H9 (cell line): ENCODE measurements around the gene IL5. TPM values are rescaled to one million over a fixed set of nuclear protein-coding genes. Genes with fewer than 3 reads are reported as not detected.

ENCODE experiments used
- DNase-seq: peaks from one replicate; pipeline ENCODE4 v3.0.0-alpha.2; 2017
- H2AFZ ChIP-seq: one replicate; pipeline ENCODE4 v1.6.1; 2013; ENCODE audit warnings: mild to moderate bottlenecking, low read length, control low read depth, moderate library complexity
- H2AK5ac ChIP-seq: 2 replicates; pipeline ENCODE4 v1.6.1; 2013; ENCODE audit warnings: low read length, control low read depth, mixed read lengths; ENCODE audit not compliant: insufficient read length
- H2BK120ac ChIP-seq: one replicate; pipeline ENCODE4 v1.6.1; 2013; ENCODE audit warnings: low read depth, mild to moderate bottlenecking, low read length, control low read depth, inconsistent platforms; ENCODE audit not compliant: poor library complexity, severe bottlenecking
- H2BK12ac ChIP-seq: 2 replicates; pipeline ENCODE4 v1.6.1; 2013; ENCODE audit warnings: low read length, control low read depth, mixed read lengths, low read depth; ENCODE audit not compliant: insufficient read length
- H2BK15ac ChIP-seq: 2 replicates; pipeline ENCODE4 v1.6.1; 2013; ENCODE audit warnings: low read depth, low read length, control low read depth
- H2BK20ac ChIP-seq: one replicate; pipeline ENCODE4 v1.6.1; 2013; ENCODE audit warnings: low read depth, mild to moderate bottlenecking, low read length, control low read depth, inconsistent platforms; ENCODE audit not compliant: poor library complexity, severe bottlenecking
- H2BK5ac ChIP-seq: 2 replicates; pipeline ENCODE4 v1.6.1; 2013; ENCODE audit warnings: low read length, control low read depth, mixed read lengths; ENCODE audit not compliant: insufficient read length
- H3K14ac ChIP-seq: 2 replicates; pipeline ENCODE4 v1.6.1; 2013; ENCODE audit warnings: low read length, control low read depth; ENCODE audit not compliant: insufficient read depth
- H3K18ac ChIP-seq: 2 replicates; pipeline ENCODE4 v1.6.1; 2013; ENCODE audit warnings: low read depth, mild to moderate bottlenecking, mixed read lengths, low read length, control low read depth; ENCODE audit not compliant: insufficient read length
- H3K23ac ChIP-seq: 2 replicates; pipeline ENCODE4 v1.6.1; 2013; ENCODE audit warnings: low read length, control low read depth, mixed read lengths, low read depth; ENCODE audit not compliant: insufficient read length
- H3K23me2 ChIP-seq: 2 replicates; pipeline ENCODE4 v1.6.1; 2013; ENCODE audit warnings: low read depth, mild to moderate bottlenecking, mixed read lengths, low read length, control low read depth; ENCODE audit not compliant: insufficient read length, poor library complexity, severe bottlenecking
- H3K27ac ChIP-seq: 2 replicates; pipeline ENCODE4 v1.5.1; 2013; ENCODE audit warnings: low read length, control low read depth, mixed read lengths, low read depth; ENCODE audit not compliant: insufficient read length
- H3K27me3 ChIP-seq: 2 replicates; pipeline ENCODE4 v1.6.1; 2013; ENCODE audit warnings: low read length, control low read depth, inconsistent platforms; ENCODE audit not compliant: insufficient read depth
- H3K4ac ChIP-seq: 2 replicates; pipeline ENCODE4 v1.6.1; 2013; ENCODE audit warnings: low read depth, mild to moderate bottlenecking, control low read depth, inconsistent platforms, low read length, moderate library complexity
- H3K4me1 ChIP-seq: 2 replicates; pipeline ENCODE4 v1.6.1; 2013; ENCODE audit warnings: low read length, control low read depth, inconsistent platforms; ENCODE audit not compliant: insufficient read depth
- H3K4me2 ChIP-seq: 2 replicates; pipeline ENCODE4 v1.6.1; 2013; ENCODE audit warnings: low read length, control low read depth, mixed read lengths; ENCODE audit not compliant: insufficient read length, insufficient read depth
- H3K56ac ChIP-seq: 2 replicates; pipeline ENCODE4 v1.6.1; 2013; ENCODE audit warnings: low read depth, mild to moderate bottlenecking, mixed read lengths, low read length, control low read depth; ENCODE audit not compliant: insufficient read length
- H3K79me1 ChIP-seq: 2 replicates; pipeline ENCODE4 v1.6.1; 2013; ENCODE audit warnings: low read depth, mild to moderate bottlenecking, moderate library complexity, low read length, control low read depth, inconsistent platforms; ENCODE audit not compliant: insufficient read depth, poor library complexity, severe bottlenecking
- H3K79me2 ChIP-seq: 2 replicates; pipeline ENCODE4 v1.6.1; 2013; ENCODE audit warnings: low read length, control low read depth, inconsistent platforms; ENCODE audit not compliant: insufficient read depth
- H3K9ac ChIP-seq: 2 replicates; pipeline ENCODE4 v1.6.1; 2013; ENCODE audit warnings: low read length, control low read depth, mixed read lengths; ENCODE audit not compliant: insufficient read length; ENCODE audit errors: extremely low read depth
- H3K9me3 ChIP-seq: one replicate; pipeline ENCODE4 v1.6.1; 2013; ENCODE audit warnings: low read depth, low read length, inconsistent platforms; ENCODE audit not compliant: control insufficient read depth
- H3T11ph ChIP-seq: one replicate; pipeline ENCODE4 v1.6.1; 2013; ENCODE audit warnings: mild to moderate bottlenecking, low read length, control low read depth, inconsistent platforms
- H4K20me1 ChIP-seq: one replicate; pipeline ENCODE4 v1.6.1; 2013; ENCODE audit not compliant: control insufficient read depth, insufficient read length, insufficient read depth
- H4K5ac ChIP-seq: 2 replicates; pipeline ENCODE4 v1.6.1; 2013; ENCODE audit warnings: low read depth, mild to moderate bottlenecking, mixed read lengths, low read length, control low read depth; ENCODE audit not compliant: insufficient read length
- H4K8ac ChIP-seq: replicated peaks from 2 replicates; pipeline ENCODE4 v1.6.1; 2013; ENCODE audit warnings: low read length, control low read depth, mixed read lengths, low read depth; ENCODE audit not compliant: insufficient read length
- H4K91ac ChIP-seq: 2 replicates; pipeline ENCODE4 v1.6.1; 2013; ENCODE audit warnings: low read depth, mild to moderate bottlenecking, moderate library complexity, mixed read lengths, low read length, control low read depth; ENCODE audit not compliant: insufficient read length
- H3K27ac Mint-ChIP-seq, 3 experiments: 2 replicates in 2 of 3; 3 replicates in 1 of 3; pipeline ENCODE4 v1.8.0; 2020 to 2021; ENCODE audit warnings: mixed read lengths in 3 of 3, mild to moderate bottlenecking in 1 of 3, moderate library complexity in 1 of 3
- H3K27me3 Mint-ChIP-seq: 2 replicates; pipeline ENCODE4 v1.8.0; 2021; ENCODE audit warnings: low read depth, mild to moderate bottlenecking, moderate library complexity, mixed read lengths
- H3K36me3 Mint-ChIP-seq, 3 experiments: 2 replicates in 2 of 3; 3 replicates in 1 of 3; pipeline ENCODE4 v1.8.0; 2020 to 2021; ENCODE audit warnings: low read depth in 3 of 3, mixed read lengths in 3 of 3; ENCODE audit not compliant: insufficient read depth in 1 of 3
- H3K4me1 Mint-ChIP-seq, 2 experiments: 2 replicates each; pipeline ENCODE4 v1.8.0; 2020; ENCODE audit warnings: mixed read lengths in 2 of 2
- H3K4me3 Mint-ChIP-seq, 2 experiments: 2 replicates in 1 of 2; 3 replicates in 1 of 2; pipeline ENCODE4 v1.8.0; 2020 to 2021; ENCODE audit warnings: mild to moderate bottlenecking in 2 of 2, mixed read lengths in 2 of 2, moderate library complexity in 1 of 2
- H3K9me3 Mint-ChIP-seq, 2 experiments: 2 replicates in 1 of 2; 3 replicates in 1 of 2; pipeline ENCODE4 v1.8.0; 2020; ENCODE audit warnings: mild to moderate bottlenecking in 2 of 2, mixed read lengths in 2 of 2, moderate library complexity in 1 of 2
- CTCF ChIP-seq: fragments of 200-600 bp; sonication (generic); conservative IDR thresholded peaks from 3 replicates; pipeline ENCODE4 v1.8.0; 2021; ENCODE audit warnings: antibody characterized with exemption, mild to moderate bottlenecking
- WGBS: extraction: QIAGEN DNeasy Blood & Tissue Kit; methylation state at CpG from one replicate; pipeline ENCODE4 v1.1.7; 2013; ENCODE audit warnings: missing lambda C conversion rate, low lambda C conversion rate, mixed read lengths; ENCODE audit not compliant: insufficient read length; ENCODE audit errors: extremely low coverage; 5-methylcytosine and 5-hydroxymethylcytosine counted together
- total RNA-seq: library from RNA; stranded (reverse); gene quantifications from 2 replicates; pipeline ENCODE4 v1.2.1, GENCODE V29; 2021

The IL5 gene
- total RNA-seq, 1 experiment from 2014 or later, result not detected

GRCh38 chr5:132556763-132557477 lies 13.6 kb upstream of the IL5 start, which contains the start of gene RAD50:
TSS of gene RAD50 (plus strand) at chr5:132556977. CDS start at chr5:132557325, 348 bp downstream.
- no peak for TF ChIP-seq CTCF
- H3K27me3 Mint-ChIP-seq, result peaks cover 2% of the 10 kb centered on the region
- no peak within 1 kb of the TSS for H2BK12ac ChIP-seq
- H3K79me2 ChIP-seq, result 0 out of 2 replicates have a peak, but pooled peaks cover 2% of the 10 kb centered on the region
- peaks cover 12 to 16% of the 10 kb centered on the region in 2 experiments for H3K4me1 Mint-ChIP-seq
- DNase-seq, result peak; percentile 95
- H3K14ac ChIP-seq, result peak within 1 kb of the TSS; percentile 43
- no peaks in the 10 kb centered on the region for H3K4me1 ChIP-seq
- no peak within 1 kb of the TSS for H3K23ac ChIP-seq
- no peak within 1 kb of the TSS for H3K27ac ChIP-seq
- H3T11ph ChIP-seq, result no peak within 1 kb of the TSS
- peak within 1 kb of the TSS; percentile 74 for H3K9ac ChIP-seq
- H3K4me2 ChIP-seq, result peak within 1 kb of the TSS; percentile 71
- H3K4ac ChIP-seq, result no peak within 1 kb of the TSS
- no peak within 1 kb of the TSS for H4K5ac ChIP-seq
- no peak within 1 kb of the TSS for H2AK5ac ChIP-seq
- H3K36me3 Mint-ChIP-seq, result peaks cover 0 to 5% (median 0%) of the 10 kb centered on the region in 3 experiments; a peak in 3 of 7 replicates
- no peaks in the 10 kb centered on the region for H3K9me3 ChIP-seq
- H4K8ac ChIP-seq, result no peak within 1 kb of the TSS
- no peak within 1 kb of the TSS for H2BK5ac ChIP-seq
- peaks cover 9% of the 10 kb centered on the region for H3K23me2 ChIP-seq
- no peaks in the 10 kb centered on the region for H3K27me3 ChIP-seq
- H2AFZ ChIP-seq, result peak within 1 kb of the TSS; percentile 34
- peak within 1 kb of the TSS; percentile 87 to 93 for H3K4me3 Mint-ChIP-seq
- H2BK120ac ChIP-seq, result no peak within 1 kb of the TSS
- H3K56ac ChIP-seq, result peak within 1 kb of the TSS; percentile 13
- peaks cover 3% of the 10 kb centered on the region for H3K79me1 ChIP-seq
- H3K27ac Mint-ChIP-seq, result peak within 1 kb of the TSS; percentile 37 to 98 (median 96)
- H4K91ac ChIP-seq, result no peak within 1 kb of the TSS
- no CpG with 5 or more reads among the region's 53 CpGs for WGBS
- H4K20me1 ChIP-seq, result no peaks in the 10 kb centered on the region
- no peak within 1 kb of the TSS for H2BK20ac ChIP-seq
- H2BK15ac ChIP-seq, result no peak within 1 kb of the TSS
- H3K9me3 Mint-ChIP-seq, result no peaks in the 10 kb centered on the region; a peak in 1 of 5 replicates
- H3K18ac ChIP-seq, result peak within 1 kb of the TSS; percentile 61
